Measurements from ENCODE around the gene GIMAP4. TPM values are rescaled to one million over a fixed set of nuclear protein-coding genes. Genes with fewer than 3 reads are reported as not detected.

The GIMAP4 gene
- total and polyA plus RNA-seq, 9 of the 15 experiments (the other 6 are each of a cell fraction or from before 2014, with no cell fraction given), result 0.42 TPM; not detected in 8

DNA sequence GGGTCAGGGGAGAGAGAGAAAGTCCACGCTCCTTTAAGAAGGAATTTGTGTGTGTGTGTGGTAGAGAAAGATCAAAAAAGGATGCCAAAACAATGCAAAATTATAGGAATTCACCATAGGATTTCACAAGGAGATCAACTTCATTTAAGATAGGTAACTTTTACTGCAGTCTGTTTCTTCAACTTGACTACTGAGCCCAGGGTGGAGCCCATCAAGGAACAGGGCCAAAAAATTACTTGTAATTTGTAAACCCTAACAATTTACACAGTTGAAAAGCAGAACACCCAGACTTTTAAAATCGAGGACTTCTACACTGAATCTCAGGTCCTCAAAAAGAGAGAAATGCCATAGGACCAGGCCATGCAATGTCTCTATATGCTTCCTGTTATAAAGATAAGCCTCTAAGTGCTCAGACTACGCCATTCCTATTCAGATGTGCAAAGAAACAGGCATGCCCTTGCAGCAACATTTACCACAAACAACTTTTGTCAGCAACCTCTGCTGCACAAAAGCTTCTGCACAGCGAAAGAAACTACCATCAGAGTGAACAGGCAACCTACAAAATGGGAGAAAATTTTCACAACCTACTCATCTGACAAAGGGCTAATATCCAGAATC lies 10.6 kb upstream of the GIMAP4 start (continued):
- TF ChIP-seq STAT5A (IDR thresholded peaks at IDR 0.05; ENCODE audit: borderline replicate concordance, low read length) (no peak), ZNF197 (CRISPR knock-in tag; IDR thresholded peaks at IDR 0.05; ENCODE audit: low read depth) (no peak), ETV1 (tag; conservative IDR thresholded peaks at IDR 0.05; ENCODE audit: low read depth) (no peak), NFYB (IDR thresholded peaks at IDR 0.05; ENCODE audit: extremely low read depth, insufficient read length) (no peak)

- ChIA-PET POLR2A (interaction anchor here (0.8 kb wide), 1 partner anchor 20 kb away, joined by 3 read pairs; no protein-coding TSS in a partner anchor), CTCF (ENCODE audit: low intra/inter-chr PET ratio) (no interaction called here)
- intact Hi-C loops (cut with micrococcal nuclease), result no loop called here
- Histone ChIP-seq H4K20me1 (replicated peaks; ENCODE audit: control insufficient read depth, insufficient read depth, low read length) (no peaks in the 10 kb centered on the region), H3K36me3 (ENCODE audit: control insufficient read depth, insufficient read depth, low read length) (no peaks in the 10 kb centered on the region), H3K4me3 (no peak overlapping the region), H3K4me2 (ENCODE audit: insufficient read depth, low read length) (no peak overlapping the region), H3K27me3 (ENCODE audit: control insufficient read depth in 2 of 2, insufficient read depth in 2 of 2, low read length in 2 of 2) (peaks cover 0 to 5% of the 10 kb centered on the region in 2 experiments; a peak in 2 of 5 replicates), H3K79me2 (ENCODE audit: control insufficient read depth, insufficient read depth, low read length) (no peaks in the 10 kb centered on the region), H3K9ac (ENCODE audit: insufficient read depth in 1 of 2, low read depth in 2 of 2, low read length in 2 of 2) (no peak overlapping the region), H2AFZ (ENCODE audit: low read depth, low read length) (no peak overlapping the region), H3K9me3 (replicated peaks; ENCODE audit: control insufficient read depth, insufficient read depth, low read depth, low read length) (0 out of 2 replicates have a peak, but pooled peaks cover 2% of the 10 kb centered on the region), H3K4me1 (replicated peaks in 1 of 2; ENCODE audit: control insufficient read depth in 2 of 2, insufficient read depth in 2 of 2, low read length in 2 of 2) (no peaks in the 10 kb centered on the region), H3K27ac (ENCODE audit: extremely low read depth, low read depth, low read length) (no peak overlapping the region), H3K9me1 (ENCODE audit: control insufficient read depth, insufficient read depth, low read length) (no peaks in the 10 kb centered on the region)
- DNase-seq (ENCODE audit: extremely low read depth in 1 of 4, low spot score in 3 of 4), result no peak
- 0% methylated on average over 1 of the region's 1 CpG for WGBS (ENCODE audit: insufficient coverage, low coverage, missing lambda C conversion rate)
- in situ Hi-C loops (cut with MboI), result no loop called here
- no peak for FAIRE-seq
- no peak for ATAC-seq
- no TSS peak for BruUV-seq (replicated peaks)
- TF ChIP-seq HIVEP1 (CRISPR knock-in tag; IDR thresholded peaks at IDR 0.05) (no peak), ETV5 (CRISPR knock-in tag; IDR thresholded peaks at IDR 0.05; ENCODE audit: low read depth) (no peak), KDM1A (IDR thresholded peaks at IDR 0.05) (no peak), NFATC3 (IDR thresholded peaks at IDR 0.05) (no peak), KAT2B (IDR thresholded peaks at IDR 0.05; ENCODE audit: low read depth, low read length) (no peak), PHF20 (IDR thresholded peaks at IDR 0.05; ENCODE audit: partially characterized antibody) (no peak), SMC3 (conservative IDR thresholded peaks at IDR 0.05; ENCODE audit: insufficient read depth, low read depth, low read length) (no peak), RFX5 (IDR thresholded peaks at IDR 0.05; ENCODE audit: low read depth, low read length) (no peak), SRF (CRISPR knock-in tag; IDR thresholded peaks at IDR 0.05) (no peak)
Measured at GRCh38 chr7:150560486-150560885, 6.7 kb upstream of the GIMAP4 start.

Measured in K562 (cell line).